AG09319 (cell line): Measurements from ENCODE around the gene BAZ1B.
"Not testable (repeated sequence)": the region's sequence is repeated elsewhere in the genome, so short reads cannot be mapped to it uniquely, and the experiment has no call there.

Experiments
- DNase-seq: peaks from one replicate; pipeline ENCODE4 v3.0.0-alpha.2; 2010; ENCODE audit warnings: low read depth; ENCODE audit errors: extremely low read depth
- TF ChIP-seq, protein P1 (sequence below): IDR thresholded peaks from 2 replicates; pipeline ENCODE4 v1.5.1; 2011; ENCODE audit warnings: low read depth, mild to moderate bottlenecking, inconsistent platforms, low read length, moderate library complexity

Gene BAZ1B

DNA sequence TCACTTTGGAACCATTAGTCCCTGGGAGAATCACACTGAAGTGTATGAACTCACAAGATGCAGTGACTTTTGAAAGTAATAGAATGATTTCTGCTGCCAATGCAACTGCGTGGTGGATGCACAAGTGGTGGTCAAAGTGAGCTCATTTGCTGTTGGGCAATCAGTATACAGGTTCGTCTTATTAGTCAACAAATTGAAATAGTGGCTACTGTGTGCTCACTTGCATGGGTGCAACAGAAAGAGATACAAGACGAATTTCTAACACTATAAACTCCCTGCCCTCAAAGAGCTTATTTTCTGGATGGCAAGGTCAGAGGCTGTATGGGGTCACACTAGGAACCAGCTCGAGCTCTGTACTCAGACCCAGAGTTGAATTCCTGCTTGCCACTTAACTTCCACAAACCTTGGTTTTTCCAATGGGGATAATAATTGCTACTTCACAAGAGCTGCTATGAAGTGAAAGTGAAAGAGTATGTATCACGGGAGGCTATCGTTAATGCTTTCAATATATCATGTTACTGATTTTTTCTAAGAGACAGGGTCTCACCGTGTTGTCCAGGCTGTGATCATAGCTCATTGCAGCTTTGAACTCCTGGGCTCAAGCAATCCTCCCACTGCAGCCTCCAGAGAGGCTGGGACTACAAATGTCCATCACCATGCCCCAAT, 43.7 kb upstream of the BAZ1B start:
- TF ChIP-seq, protein P1, sequence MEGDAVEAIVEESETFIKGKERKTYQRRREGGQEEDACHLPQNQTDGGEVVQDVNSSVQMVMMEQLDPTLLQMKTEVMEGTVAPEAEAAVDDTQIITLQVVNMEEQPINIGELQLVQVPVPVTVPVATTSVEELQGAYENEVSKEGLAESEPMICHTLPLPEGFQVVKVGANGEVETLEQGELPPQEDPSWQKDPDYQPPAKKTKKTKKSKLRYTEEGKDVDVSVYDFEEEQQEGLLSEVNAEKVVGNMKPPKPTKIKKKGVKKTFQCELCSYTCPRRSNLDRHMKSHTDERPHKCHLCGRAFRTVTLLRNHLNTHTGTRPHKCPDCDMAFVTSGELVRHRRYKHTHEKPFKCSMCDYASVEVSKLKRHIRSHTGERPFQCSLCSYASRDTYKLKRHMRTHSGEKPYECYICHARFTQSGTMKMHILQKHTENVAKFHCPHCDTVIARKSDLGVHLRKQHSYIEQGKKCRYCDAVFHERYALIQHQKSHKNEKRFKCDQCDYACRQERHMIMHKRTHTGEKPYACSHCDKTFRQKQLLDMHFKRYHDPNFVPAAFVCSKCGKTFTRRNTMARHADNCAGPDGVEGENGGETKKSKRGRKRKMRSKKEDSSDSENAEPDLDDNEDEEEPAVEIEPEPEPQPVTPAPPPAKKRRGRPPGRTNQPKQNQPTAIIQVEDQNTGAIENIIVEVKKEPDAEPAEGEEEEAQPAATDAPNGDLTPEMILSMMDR, result no peak
- DNase-seq, result no peak

DNA sequence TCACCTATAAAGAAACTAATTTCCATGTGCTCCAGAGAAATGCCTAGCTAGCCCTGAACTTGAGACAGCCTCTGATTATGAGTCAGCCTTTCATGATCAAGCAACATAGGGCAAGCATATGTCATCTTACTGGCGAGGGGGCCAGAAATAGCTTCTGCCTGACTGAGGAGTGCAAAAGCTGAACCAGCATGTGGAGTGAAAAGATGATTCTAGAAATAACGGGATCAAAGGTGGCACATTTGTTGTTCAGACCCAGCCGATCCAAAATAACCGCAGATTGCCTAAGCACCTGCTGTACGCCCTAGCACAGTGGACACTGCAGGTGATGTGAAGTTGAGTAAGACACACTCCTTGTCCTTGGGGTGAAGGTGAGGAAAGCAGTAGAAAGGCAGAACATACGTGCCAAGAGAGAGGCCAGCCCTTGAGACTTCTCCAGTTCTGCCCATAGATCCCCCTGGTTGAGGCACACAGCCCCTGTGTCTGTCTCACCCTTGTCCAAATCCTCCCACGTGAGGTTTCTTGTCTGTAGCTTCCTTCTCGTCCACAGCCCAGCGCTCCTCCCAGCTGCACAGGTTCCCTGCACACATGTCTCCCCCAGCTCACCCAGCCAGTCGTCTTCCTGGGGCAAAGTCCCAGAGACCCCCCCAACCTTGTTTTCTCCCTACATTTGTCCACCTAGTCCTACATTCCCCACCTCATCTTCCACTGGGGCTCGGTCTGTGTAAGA, 38.2 kb upstream of the BAZ1B start:
- peak; percentile 60 for DNase-seq
- TF ChIP-seq, protein P1, result no peak

DNA sequence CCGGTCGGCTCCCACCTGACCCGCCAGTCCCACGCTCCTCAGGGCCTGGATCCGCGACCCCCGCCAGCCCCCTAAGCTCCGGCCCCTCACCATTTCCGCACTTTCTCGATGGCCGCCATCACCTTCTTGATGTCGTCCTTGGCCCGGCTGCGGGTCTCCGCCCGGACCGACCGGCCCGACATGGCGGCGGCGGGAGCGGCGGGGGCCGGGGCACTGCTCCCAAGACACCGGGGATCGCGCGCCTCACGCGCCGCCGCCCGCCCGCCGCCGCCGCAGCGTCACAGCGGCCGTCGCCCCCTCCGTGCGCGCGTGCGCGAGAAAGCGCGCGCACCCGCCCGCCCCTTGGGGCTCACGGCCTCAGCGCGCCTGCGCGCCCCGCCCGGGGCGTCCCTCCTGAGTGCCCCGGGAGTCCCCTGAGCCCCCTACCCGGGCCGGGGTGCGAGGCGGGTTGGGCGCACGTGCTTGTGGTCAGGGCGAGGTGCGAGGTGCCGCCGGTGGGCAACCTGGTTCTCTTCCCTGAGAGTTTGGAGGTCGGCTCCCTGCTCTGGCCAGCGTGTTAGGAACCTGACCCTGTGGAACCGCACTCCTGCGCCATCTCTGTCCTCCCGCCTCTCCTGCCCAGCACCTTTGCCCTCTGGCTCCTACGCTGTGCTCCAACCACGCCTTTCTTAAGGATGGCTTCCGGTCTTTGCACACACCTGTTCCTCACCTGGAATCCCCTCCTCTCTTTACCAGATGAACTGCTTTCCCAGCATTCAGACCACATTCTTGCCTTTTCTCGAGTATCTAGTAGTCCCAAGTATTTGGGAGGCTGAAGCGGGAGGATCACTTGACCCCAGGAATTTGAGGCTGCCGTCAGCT, 35.5 kb upstream of the BAZ1B start, which contains the start of gene BCL7B:
Gene BCL7B, minus strand, starts transcription at position 294 of the 861 bp plus-strand sequence. Its CDS starts 112 bp downstream, at position 182.
- no peak for DNase-seq
- TF ChIP-seq, protein P1, result no peak

DNA sequence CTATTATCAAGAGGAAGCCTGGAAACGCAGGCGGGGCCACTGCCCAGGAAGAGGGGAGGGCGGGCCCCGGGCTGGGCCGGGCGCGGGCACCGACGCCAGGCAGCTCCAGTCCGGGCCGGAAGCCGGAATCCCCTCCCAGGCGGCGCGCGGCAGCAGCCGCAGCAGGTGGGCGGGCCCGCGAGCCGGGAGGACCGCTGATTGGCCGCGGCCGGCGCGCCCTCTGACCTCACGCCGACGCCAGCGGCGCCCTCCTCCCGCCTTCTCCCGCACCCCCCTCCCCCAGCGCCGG, 35.0 kb upstream of the BAZ1B start:
- TF ChIP-seq, protein P1, result no peak
- peak; percentile 83 for DNase-seq

DNA sequence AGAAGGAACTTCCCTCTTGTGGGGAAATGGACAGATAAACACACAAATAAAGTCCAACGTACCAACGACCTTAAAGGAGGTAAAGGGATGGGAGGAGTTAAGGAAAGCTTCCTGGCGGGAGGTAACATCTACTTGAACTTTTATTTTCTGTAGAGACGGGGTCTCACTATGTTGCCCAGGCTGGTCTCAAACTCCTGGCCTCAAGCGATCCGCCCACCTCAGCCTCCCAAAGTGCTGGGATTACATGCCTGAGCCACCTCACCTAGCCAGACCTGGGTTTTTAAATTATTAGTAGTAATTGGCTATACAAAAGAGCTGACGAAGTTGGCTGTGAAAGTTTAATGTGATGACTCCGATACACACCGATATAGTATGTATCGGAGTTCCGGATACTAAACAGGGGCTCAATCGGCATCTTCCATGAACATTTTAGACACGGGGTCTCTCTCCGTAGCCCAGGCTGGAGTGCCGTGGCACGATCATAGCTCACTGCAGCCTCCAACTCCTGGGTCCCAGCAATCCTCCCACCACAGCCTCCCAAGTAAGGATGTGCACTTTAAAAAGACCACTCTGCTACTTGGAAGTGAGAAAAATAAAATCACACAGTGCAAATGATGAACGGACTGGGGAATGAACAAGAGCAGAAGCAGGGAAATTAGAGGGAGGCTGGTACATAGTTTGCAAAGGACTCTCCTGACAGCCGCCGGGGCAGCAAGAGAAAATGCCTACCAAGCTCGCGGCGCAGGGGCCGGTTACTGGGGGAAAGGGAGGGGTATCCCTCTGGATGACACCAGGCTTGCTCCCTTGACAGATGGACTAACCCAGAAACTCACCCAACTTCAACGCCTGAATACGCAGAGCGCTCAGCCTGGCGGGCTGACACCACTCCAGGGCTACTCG, 34.4 kb upstream of the BAZ1B start:
- TF ChIP-seq, protein P1, result no peak
- DNase-seq, result no peak

DNA sequence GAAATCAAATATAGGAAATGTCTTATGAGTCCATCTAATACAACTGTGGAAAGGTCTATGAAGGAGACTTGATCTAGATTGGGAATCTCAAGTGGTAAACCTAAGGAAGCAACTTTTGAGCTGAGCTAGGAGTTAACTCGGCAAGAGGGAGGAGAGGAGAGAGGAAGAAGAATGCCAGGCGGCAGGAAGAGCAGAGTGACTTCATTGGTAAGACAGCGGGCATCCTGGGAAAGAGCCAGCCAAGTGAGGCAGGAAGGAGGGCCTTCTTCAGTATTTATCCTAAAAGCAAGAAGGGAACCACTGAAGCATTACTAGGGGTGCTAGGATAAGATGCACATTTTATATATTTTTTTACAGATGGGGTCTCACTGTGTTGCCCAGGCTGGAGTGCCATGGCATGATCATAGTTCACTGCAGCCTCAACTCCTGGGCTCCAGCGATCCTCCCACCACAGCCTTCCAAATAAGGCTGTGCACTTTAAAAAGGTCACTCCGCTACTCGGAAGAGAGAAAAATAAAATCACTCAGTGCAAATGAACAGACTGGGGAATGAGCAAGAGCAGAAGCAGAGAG, 33.4 kb upstream of the BAZ1B start:
- TF ChIP-seq, protein P1, result no peak
- no peak for DNase-seq

DNA sequence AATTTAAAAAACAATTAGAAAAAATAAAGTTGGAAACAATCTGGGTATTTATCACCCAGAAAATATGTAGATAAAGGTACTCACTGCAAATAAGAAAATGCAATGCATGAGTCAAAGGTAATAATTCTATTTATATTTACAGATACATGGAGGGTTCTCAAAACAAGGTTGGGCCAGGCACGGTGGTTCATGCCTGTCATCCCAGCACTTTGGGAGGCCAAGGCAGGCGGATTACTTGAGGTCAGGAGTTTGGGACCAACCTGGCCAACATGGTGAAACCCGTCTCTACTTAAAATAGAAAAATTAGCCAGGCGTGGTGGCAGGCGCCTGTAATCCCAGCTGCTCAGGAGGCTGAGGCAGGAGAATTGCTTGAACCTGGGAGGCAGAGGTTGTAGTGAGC, 28.0 kb upstream of the BAZ1B start:
- DNase-seq, result not testable (repeated sequence)
